ENCODE data around the gene EMILIN2.
"Not testable (repeated sequence)": the region's sequence is repeated elsewhere in the genome, so short reads cannot be mapped to it uniquely, and the experiment has no call there.

The EMILIN2 gene

DNA sequence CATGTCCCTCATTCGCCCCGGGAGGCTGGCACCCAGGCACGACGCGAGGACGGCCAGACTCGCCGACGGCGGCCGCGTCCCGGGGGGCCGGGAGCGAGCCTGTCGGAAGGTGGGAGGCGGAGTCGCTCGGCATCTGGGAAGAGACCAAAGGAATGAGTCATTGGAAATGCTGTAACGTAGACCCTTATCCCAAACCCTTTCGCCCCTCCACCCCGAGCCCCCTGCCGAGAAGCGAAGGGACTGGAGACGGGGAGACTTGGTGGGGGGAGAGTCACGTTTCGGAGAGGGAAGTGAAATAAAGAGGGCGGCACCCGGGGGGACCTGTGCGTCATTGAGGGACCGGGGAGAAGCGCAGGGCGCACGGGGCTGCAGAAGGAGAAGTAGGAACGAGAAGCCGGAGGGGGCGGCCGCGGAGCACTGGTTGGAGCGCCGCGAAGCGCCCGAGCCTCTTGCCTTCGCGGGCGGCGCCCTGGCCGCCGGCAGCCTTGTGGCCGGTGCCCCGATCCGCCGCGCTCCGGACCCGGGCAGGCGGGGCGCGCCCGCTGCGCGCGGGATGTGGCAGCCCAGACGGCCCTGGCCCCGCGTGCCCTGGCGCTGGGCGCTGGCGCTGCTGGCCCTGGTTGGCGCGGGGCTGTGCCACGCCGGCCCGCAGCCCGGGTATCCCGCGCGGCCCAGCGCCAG lies at the start of gene EMILIN2:
Gene EMILIN2, plus strand, starts transcription at position 371 of the 681 bp plus-strand sequence. Its CDS starts 183 bp downstream, at position 554.
- DNase-seq, result no peak

DNA sequence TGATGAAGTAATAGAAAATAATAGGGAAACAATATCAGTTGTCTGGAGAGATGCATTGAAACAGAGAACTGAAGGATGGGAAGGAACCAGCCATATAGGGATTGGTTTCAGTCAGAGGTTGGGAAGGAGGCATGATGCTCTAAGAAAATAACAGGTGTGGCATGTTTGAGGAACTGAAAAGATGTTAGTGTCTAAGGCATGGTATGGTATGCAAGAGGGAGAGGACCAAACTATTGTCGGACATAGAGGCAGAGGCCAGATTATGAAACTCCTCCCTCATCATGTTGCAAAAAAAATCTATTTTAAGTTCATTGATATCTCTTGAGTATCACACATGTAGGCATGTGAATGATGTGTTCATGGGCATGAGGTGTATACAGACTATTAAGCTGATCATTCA lies 48.9 kb upstream of the EMILIN2 start:
- DNase-seq, result no peak

GRCh38 chr18:2799369-2799768 lies 47.4 kb upstream of the EMILIN2 start:
- DNase-seq, result no peak

DNA sequence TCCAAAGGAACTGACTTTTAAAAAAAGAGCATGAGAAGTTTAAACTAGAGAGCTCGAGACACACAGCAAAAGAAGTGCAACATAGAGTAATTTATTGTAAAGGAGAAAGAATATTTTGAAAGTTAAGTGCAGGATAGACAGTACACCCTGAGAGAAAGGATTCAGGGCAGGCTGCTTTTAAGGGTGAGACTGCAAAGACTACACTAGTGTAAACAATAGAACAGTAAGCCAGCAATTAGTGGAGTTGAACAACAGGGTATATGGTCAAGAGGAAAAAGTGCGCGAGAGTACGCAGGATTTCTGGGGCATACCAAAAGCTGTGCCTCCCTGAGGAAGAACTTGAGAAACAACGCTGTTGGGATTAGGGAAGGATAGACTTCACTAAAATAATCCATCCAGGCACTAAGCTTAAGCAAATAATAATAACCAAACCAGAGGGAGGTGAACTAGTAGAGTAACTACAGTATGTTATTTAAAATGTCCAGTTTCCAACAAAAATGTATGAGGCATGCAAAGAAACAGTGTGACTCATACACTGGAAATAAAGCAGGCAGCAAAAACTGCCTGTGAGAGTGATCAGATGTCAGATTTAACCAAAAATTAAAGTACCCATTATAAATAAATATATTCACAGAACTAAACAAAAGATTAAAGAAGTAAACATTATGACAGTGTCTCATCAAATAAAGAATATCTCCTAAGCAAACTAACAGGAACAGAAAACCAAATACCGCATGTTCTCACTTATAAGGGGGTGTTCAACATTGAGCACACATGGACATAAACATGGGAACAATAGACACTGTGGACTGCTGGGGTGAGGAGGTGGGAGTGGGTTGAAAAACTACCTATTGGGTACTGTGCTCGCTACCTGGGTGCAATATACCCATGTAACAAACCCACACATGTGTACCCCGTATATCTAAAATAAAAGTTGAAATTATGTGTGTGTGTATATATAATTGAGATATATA lies 40.5 kb upstream of the EMILIN2 start:
- DNase-seq, result no peak

DNA sequence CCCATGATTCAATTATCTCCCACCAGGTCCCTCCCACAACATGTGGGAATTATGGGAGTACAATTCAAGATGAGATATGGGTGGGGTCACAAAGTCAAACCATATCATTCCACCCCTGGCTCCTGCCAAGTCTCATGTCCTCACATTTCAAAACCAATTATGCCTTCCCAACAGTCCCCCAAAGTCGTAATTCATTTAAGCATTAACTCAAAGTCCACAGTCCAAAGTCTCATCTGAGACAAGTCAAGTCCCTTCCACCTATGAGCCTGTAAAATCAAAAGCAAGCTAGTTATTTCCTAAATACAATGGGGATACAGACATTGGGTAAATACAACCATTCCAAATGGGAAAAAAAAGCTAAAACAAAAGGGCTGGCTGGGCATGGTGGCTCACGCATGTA lies 38.2 kb upstream of the EMILIN2 start:
- not testable (repeated sequence) for DNase-seq

GRCh38 chr18:2809666-2810183 lies 37.1 kb upstream of the EMILIN2 start:
- DNase-seq, result not testable (repeated sequence)

DNA sequence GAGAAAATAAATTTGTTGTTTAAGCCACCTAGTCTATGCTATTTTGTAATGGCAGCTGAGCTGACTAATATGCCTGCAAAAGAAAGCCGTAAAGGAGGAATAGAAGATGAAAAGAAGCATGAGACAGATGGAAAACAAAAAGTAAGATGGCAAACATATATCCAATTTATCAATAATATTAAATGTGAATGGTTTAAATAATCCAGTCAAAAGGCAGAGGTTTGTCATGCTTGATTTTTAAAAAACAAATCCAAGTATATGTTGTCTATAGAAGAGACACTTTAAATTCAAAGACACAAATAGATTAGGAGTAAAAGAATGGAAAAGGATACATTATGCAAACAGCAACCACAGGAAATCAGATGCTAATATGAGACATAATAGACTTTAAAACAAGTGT lies 35.4 kb upstream of the EMILIN2 start:
- DNase-seq, result no peak

DNA sequence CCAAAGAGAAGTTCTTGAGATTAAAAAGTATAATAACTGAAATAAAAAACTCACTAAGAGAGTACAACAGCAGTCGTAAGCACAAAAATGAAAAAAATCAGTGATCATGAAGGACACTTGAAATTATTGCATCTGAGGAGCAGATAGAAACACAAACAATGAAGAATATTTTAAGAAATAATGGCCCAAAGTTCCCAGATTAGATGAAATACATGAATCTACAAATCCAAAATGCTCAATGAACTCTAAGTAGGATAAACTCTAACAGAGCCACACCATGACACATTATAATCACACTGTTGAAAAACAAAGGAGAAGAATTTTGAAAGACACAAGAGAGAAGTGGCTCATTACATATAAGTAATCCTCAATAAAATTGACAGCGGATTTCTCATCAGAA lies 31.9 kb upstream of the EMILIN2 start:
- no peak for DNase-seq

GRCh38 chr18:2818281-2818680 lies 28.5 kb upstream of the EMILIN2 start:
- no peak for DNase-seq

DNA sequence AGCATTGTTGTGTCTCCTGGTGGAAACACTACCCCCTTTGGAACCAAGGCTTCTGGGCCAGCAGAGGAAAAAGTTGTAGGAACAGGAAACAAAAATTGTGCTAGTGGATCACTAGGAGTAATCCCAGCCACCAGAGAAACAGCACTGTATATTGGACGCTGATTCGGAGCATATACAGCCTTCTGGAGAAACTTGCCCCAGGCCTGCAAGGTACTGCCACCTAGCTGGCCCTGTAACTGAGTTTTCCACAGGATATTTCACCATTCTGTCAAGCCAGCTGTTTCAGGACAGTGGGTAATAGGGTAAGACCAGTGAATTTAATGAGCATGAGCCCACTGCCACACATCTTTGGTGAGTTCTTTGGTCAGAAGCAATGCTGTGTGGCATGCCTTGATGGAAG lies 25.1 kb upstream of the EMILIN2 start:
- DNase-seq, result no peak

DNA sequence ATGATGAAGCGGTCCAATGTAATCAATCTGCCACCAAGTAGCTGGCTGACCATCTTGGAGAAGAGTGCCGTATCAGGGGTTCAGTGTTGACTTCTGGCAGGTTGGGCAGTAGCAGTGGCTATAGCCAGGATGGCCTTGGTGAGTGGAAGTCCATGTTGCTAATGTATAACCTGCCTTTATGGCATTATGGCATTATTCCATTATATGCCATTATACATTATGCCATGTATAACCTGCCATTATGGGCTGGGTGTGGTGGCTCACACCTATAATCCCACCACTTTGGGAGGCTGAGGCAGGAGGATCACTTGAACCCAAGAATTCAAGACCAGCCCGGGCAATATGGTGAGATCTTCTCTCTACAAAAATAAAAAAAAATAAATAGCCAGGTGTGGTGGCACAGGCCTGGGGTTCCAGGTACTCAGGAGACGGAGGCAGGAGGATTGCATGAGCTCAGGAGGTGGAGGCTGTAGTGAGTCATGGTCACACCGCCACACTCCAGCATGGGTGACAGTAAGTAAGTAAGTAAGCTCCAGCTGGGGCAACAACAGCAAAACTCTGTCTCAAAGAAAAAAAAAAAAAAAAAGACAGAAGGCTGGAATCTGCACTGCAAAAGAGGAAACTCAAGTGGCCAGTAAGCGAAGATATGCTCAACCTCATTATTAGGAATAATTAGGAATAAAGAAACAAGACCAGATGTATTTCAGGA lies 24.4 kb upstream of the EMILIN2 start:
- DNase-seq, result no peak

DNA sequence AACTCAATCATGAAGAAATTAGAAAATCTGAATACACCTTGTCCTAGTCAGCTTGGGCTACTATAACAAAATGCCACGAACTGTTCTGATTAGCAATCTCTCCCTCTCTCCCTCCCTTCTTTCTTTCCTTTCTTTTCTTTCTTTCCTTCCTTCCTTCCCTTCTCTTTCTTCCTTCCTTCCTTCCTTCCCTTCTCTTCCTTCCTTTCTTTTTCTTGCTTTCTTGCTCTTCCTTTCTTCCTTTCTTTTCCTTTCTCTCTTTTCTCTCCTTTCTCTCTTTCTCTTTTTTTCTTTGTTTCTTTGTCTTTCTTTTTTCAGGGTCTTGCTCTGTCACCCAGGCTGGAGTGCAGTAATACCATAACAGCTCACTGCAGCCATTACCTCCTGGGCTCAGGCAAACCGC lies 23.6 kb upstream of the EMILIN2 start:
- no peak for DNase-seq

GRCh38 chr18:2823966-2824365 lies 22.8 kb upstream of the EMILIN2 start:
- DNase-seq, result no peak

GRCh38 chr18:2824865-2825264 lies 21.9 kb upstream of the EMILIN2 start:
- no peak for DNase-seq

- no peak for DNase-seq
These were observed 21.1 kb upstream of the EMILIN2 start for GRCh38 chr18:2825613-2826175.

DNA sequence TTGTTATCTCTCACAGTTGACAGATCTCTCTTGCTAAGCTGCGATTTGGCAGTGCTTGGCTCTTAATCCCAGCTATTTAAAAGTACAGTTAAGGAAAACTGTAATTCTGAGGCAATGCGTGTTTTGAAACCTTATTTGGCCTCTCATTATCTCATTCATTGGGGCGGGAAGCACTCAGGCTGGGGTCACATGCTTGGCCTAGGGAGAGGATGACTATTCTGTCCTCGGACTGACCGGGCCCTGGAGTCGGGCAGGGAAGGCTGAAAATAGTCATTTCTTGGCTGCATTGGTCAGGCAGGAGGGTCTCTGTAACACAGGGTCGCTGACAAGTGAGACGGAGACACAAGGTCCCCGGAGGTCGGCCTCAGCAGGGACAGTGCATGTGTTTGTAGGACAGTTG lies 20.2 kb upstream of the EMILIN2 start:
- no peak for DNase-seq

- DNase-seq, result no peak
These were observed 19.7 kb upstream of the EMILIN2 start for GRCh38 chr18:2827061-2827460.

DNA sequence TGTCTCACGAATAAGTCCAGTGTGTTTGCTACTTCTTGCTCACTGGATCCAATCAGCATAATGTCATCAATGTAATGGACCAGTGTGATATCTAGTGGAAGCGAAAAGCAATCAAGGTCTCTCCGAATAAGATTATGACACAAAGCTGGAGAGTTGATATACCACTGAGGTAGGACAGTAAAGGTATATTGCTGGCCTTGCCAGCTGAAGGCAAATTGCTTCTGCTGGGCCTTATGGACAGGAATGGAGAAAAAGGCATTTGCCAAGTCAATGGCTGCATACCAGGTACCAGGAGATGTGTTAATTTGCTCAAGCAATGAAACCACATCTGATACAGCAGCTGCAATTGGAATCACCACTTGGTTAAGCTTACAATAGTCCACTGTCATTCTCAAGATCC lies 10.7 kb upstream of the EMILIN2 start:
- DNase-seq, result not testable (repeated sequence)

- DNase-seq, result not testable (repeated sequence)
These were observed 9.5 kb upstream of the EMILIN2 start for GRCh38 chr18:2837290-2837689.

DNA sequence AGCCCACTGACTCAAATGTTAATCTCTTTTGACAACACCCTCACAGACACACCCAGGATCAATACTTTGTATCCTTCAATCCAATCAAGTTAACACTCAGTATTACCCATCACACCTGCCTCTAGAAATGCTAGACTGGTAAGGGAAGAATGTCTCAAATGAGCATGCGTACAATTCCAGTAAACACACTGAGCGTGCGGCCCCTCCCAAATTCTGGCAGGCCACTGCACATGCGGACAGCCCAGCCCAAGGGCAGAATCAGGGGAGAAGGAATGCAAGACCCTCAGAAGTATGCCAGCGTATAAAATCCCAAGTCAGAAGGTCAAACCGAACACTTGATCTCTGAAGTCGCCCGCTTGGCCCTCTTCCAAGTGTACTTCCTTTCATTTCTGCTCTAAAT lies 7.6 kb upstream of the EMILIN2 start:
- no peak for DNase-seq

DNA sequence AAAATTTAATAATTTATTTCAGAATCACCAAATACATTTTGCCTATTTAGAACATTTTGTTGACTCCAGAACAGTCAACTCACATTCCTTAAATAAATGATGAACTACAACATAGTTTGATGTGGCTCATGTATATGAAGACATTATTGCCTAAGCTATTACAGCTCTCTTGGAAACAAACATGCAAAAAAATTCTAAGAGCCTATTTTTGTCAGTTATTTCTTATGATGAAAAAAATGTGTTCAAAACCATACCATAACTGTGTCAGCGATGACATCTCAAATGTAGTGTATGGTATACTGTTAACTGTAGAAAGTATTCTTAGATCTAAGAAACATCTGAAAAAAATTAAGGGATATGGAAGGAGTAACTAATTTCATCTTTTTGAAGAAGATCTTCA lies 6.3 kb upstream of the EMILIN2 start:
- DNase-seq, result no peak

GRCh38 chr18:2843146-2843545 lies 3.7 kb upstream of the EMILIN2 start:
- DNase-seq, result no peak

DNA sequence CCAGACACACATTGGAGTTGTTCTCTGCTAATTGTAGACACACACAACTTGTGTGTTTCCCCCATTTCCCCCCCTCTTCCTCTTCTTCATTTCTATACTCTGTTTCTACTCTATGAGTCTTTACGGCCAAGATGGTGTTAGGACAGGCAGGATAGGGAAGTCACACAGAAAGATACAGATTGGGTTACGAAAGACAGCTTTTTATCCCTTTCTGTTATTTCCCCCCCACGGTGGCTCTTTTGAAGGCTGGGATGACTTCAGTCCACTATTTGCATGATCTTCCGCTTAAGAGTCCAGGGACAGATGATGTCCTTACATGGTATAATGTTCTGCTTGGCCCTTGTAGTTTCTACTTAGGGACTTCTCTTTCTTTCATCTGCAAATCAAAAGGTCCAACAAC lies 1.6 kb upstream of the EMILIN2 start:
- DNase-seq, result no peak
